Subcutaneous abdominal adipose tissue (tissue), 5 donors: Measurements from ENCODE around the gene PPP6R3.

Source experiments
- H3K27ac ChIP-seq: one replicate; pipeline ENCODE4 v1.7.0; 2013; ENCODE audit warnings: low read depth, mild to moderate bottlenecking, inconsistent platforms, low read length, moderate library complexity
- H3K27me3 ChIP-seq, 5 donors: one replicate each; pipeline ENCODE4 v1.7.0; 2013; ENCODE audit warnings: low read length in 5 of 5, inconsistent platforms in 1 of 5; ENCODE audit not compliant: control insufficient read depth in 5 of 5, insufficient read depth in 4 of 5
- H3K36me3 ChIP-seq, 5 donors: one replicate each; pipeline ENCODE4 v1.7.0; 2013; ENCODE audit warnings: low read length in 5 of 5; ENCODE audit not compliant: control insufficient read depth in 5 of 5, insufficient read depth in 5 of 5
- H3K4me1 ChIP-seq, 5 donors: one replicate each; pipeline ENCODE4 v1.7.0; 2013; ENCODE audit warnings: low read length in 5 of 5, mild to moderate bottlenecking in 3 of 5, moderate library complexity in 1 of 5; ENCODE audit not compliant: control insufficient read depth in 5 of 5, insufficient read depth in 5 of 5
- H3K4me3 ChIP-seq, 5 donors: one replicate each; pipeline ENCODE4 v1.7.0; 2013; ENCODE audit warnings: low read length in 5 of 5, low read depth in 1 of 5
- H3K9ac ChIP-seq, 5 donors: one replicate each; pipeline ENCODE4 v1.7.0; 2013; ENCODE audit warnings: low read length in 5 of 5, mild to moderate bottlenecking in 4 of 5, moderate library complexity in 3 of 5
- H3K9me3 ChIP-seq, 5 donors: one replicate each; pipeline ENCODE4 v1.7.0; 2013; ENCODE audit warnings: low read length in 5 of 5; ENCODE audit not compliant: control insufficient read depth in 5 of 5
- donor health status: healthy.
- donor health status: healthy.
- donor health status: healthy.
- donor health status: healthy.
- donor health status: healthy.

The PPP6R3 gene

GRCh38 chr11:68518191-68518590 is 57.6 kb downstream of the PPP6R3 start:
- no peak overlapping the region for H3K27ac ChIP-seq
- no peaks in the 10 kb centered on the region for H3K27me3 ChIP-seq
- no peaks in the 10 kb centered on the region for H3K9me3 ChIP-seq
- peaks cover 22 to 39% (median 29%) of the 10 kb centered on the region in 5 donors for H3K36me3 ChIP-seq
- peaks cover 0 to 4% (median 0%) of the 10 kb centered on the region in 5 donors for H3K4me1 ChIP-seq
- no peak overlapping the region for H3K9ac ChIP-seq
- H3K4me3 ChIP-seq: no peak overlapping the region

DNA sequence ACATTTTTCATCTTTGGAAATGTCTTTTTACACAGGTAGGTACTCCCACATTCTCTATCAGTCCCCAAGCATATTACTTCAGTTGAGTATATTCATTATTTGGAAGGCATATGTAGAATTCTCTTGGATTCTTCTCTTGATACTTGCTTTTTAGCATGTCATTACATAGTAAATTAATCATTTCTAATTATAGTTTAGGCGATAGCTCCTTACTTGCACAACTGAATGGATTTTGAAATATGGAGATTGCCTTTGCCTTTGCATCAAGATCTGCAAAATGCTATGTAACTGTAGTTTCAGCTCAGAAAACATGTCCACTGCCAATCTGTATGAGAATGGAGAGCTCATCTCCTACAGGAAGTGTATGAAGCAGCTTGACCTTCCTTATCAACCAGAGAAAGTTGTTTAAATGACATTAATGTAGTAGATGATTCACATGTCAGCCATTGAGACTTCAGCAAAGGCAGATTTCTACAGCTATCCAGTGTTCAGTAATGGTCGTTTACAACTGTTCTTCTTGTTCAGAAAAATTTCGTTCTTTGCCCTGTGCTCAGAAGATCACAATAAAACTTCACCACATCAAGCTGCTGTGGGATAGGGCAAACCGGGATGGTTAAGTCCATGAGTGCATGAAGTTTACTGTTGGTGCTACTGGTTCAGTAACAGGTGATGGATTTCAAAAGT is 61.6 kb downstream of the PPP6R3 start:
- Histone ChIP-seq H3K4me3 (no peak overlapping the region), H3K27ac (no peak overlapping the region), H3K9me3 (no peaks in the 10 kb centered on the region), H3K9ac (no peak overlapping the region), H3K36me3 (peaks cover 33 to 55% (median 38%) of the 10 kb centered on the region in 5 donors), H3K4me1 (peaks cover 2 to 19% (median 14%) of the 10 kb centered on the region in 5 donors), H3K27me3 (no peaks in the 10 kb centered on the region)

DNA sequence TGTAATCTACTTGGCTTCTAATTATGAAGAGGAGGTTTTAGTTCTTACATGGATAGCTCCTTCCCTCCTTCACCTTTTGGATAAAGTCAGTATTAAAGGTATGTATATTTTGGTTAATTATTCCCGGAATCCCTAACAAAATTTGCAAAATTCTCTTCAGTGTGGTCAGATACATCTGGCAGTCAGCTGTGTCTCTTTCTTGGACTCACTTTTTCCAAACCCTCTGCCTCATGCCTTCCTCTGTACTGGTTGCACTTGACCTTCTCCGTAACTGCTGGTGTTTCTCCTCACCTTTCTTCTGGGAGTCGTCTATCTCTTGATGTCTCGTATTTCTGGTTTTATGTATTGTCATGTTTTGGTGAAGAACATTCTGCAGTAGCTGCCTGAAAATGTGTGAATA is 62.5 kb downstream of the PPP6R3 start:
- H3K36me3 ChIP-seq: peaks cover 36 to 62% (median 46%) of the 10 kb centered on the region in 5 donors

GRCh38 chr11:68523743-68524142 is 63.2 kb downstream of the PPP6R3 start:
- Histone ChIP-seq H3K27ac (peak overlapping the region; percentile 34), H3K27me3 (no peaks in the 10 kb centered on the region), H3K9me3 (no peaks in the 10 kb centered on the region), H3K4me1 (peaks cover 2 to 29% (median 18%) of the 10 kb centered on the region in 5 donors), H3K9ac (no peak overlapping the region), H3K4me3 (no peak overlapping the region), H3K36me3 (peaks cover 36 to 66% (median 50%) of the 10 kb centered on the region in 5 donors)

More for the DNA sequence above, 62.5 kb downstream of the PPP6R3 start:
- no peak overlapping the region for H3K27ac ChIP-seq
- H3K4me1 ChIP-seq: peaks cover 2 to 22% (median 14%) of the 10 kb centered on the region in 5 donors
- H3K27me3 ChIP-seq: no peaks in the 10 kb centered on the region
- H3K4me3 ChIP-seq: no peak overlapping the region
- H3K9me3 ChIP-seq: no peaks in the 10 kb centered on the region
- H3K9ac ChIP-seq: no peak overlapping the region

DNA sequence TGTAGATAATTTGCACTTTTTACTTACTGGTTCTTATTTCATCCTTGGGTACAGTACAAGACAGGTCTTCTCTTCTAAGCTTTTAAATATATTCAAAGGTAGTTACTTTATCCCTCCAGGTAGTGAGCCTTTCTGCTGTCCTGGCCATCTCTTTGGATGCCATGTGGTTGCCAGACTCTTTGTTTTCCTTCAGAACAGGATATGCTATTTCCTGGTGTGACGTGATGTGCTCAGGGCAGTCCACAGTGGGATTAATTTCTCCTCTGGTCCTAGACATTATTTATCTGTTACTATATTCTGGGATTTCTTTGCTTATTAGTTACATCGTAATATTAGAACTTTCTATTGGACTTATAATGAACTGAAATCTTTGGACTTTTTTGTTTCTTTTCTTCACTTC is 63.7 kb downstream of the PPP6R3 start:
- Histone ChIP-seq H3K36me3 (peaks cover 36 to 68% (median 53%) of the 10 kb centered on the region in 5 donors), H3K4me3 (no peak overlapping the region), H3K9me3 (no peaks in the 10 kb centered on the region), H3K9ac (no peak overlapping the region), H3K27me3 (no peaks in the 10 kb centered on the region), H3K27ac (peak overlapping the region; percentile 34), H3K4me1 (peaks cover 2 to 33% (median 18%) of the 10 kb centered on the region in 5 donors)

DNA sequence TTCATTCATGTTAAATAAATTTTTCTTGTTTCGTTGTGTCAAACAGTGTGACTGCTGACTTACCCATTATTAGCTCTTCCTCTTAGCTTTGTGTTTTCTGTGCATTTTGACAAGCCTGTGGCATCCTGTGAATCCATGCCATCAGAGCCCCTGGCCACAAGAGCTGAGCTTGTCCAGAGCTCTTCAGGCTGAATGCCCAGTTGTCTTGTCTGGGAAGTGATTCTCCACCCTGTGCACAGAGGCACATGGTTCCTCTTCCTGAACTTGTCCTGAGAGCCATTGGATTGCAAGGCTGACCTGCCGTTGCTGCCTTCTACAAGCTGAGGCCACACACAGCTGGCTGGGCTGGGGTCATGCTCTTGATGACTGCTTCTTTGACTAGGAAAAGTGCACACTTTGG is 64.1 kb downstream of the PPP6R3 start:
- no peak overlapping the region for H3K4me3 ChIP-seq
- peak overlapping the region; percentile 34 for H3K27ac ChIP-seq
- no peaks in the 10 kb centered on the region for H3K9me3 ChIP-seq
- H3K27me3 ChIP-seq: no peaks in the 10 kb centered on the region
- H3K36me3 ChIP-seq: peaks cover 33 to 67% (median 53%) of the 10 kb centered on the region in 5 donors
- peaks cover 2 to 33% (median 18%) of the 10 kb centered on the region in 5 donors for H3K4me1 ChIP-seq
- no peak overlapping the region for H3K9ac ChIP-seq

- H3K36me3 ChIP-seq: peaks cover 28 to 61% (median 47%) of the 10 kb centered on the region in 5 donors
- no peak overlapping the region for H3K9ac ChIP-seq
- no peaks in the 10 kb centered on the region for H3K9me3 ChIP-seq
- H3K4me1 ChIP-seq: peaks cover 2 to 33% (median 18%) of the 10 kb centered on the region in 5 donors
- no peak overlapping the region for H3K4me3 ChIP-seq
- H3K27me3 ChIP-seq: no peaks in the 10 kb centered on the region
- no peak overlapping the region for H3K27ac ChIP-seq
Observed at GRCh38 chr11:68525336-68525735, 64.8 kb downstream of the PPP6R3 start.

DNA sequence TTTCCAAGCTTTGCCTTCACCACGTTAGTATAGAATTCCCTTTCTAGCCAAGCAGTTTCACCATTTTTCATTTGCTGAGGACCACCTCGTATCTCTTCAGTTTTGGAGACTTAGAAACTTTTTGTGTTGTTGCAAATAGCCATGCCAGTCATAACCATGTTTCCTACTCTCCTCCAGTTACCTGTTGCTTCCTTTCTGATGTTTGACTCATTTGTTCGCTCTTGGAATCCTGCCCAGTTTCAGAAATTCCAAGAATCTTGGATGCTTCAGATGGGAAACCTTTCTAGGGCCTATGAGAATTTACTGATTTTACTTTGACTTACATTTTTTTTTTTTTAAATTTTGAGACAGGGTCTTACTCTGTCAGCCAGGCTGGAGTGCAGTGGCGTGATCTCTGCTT is 65.4 kb downstream of the PPP6R3 start:
- H3K27me3 ChIP-seq: no peaks in the 10 kb centered on the region
- H3K27ac ChIP-seq: no peak overlapping the region
- peaks cover 2 to 33% (median 18%) of the 10 kb centered on the region in 5 donors for H3K4me1 ChIP-seq
- no peak overlapping the region for H3K9ac ChIP-seq
- H3K9me3 ChIP-seq: no peaks in the 10 kb centered on the region
- peaks cover 26 to 55% (median 43%) of the 10 kb centered on the region in 5 donors for H3K36me3 ChIP-seq
- no peak overlapping the region for H3K4me3 ChIP-seq

GRCh38 chr11:68527585-68527984 is 67.0 kb downstream of the PPP6R3 start:
- Histone ChIP-seq H3K27ac (no peak overlapping the region), H3K4me1 (peaks cover 2 to 33% (median 23%) of the 10 kb centered on the region in 5 donors), H3K9ac (no peak overlapping the region), H3K4me3 (no peak overlapping the region), H3K27me3 (no peaks in the 10 kb centered on the region), H3K9me3 (no peaks in the 10 kb centered on the region), H3K36me3 (peaks cover 16 to 46% (median 31%) of the 10 kb centered on the region in 5 donors)

- H3K4me1 ChIP-seq: peaks cover 2 to 32% (median 30%) of the 10 kb centered on the region in 5 donors
- peaks cover 8 to 40% (median 24%) of the 10 kb centered on the region in 5 donors for H3K36me3 ChIP-seq
Observed at GRCh38 chr11:68528630-68529029, 68.1 kb downstream of the PPP6R3 start.

More at GRCh38 chr11:68528630-68529029, 68.1 kb downstream of the PPP6R3 start:
- Histone ChIP-seq H3K4me3 (no peak overlapping the region), H3K9me3 (no peaks in the 10 kb centered on the region), H3K27ac (no peak overlapping the region), H3K9ac (no peak overlapping the region), H3K27me3 (no peaks in the 10 kb centered on the region)
